ENCODE results near the gene FGF1. TPM values are rescaled to one million over a fixed set of nuclear protein-coding genes. Genes with fewer than 3 reads are reported as not detected.

The FGF1 gene
- polyA plus RNA-seq, 1 of the 3 experiments (the other 2 are of a cell fraction): 5.3 TPM

DNA sequence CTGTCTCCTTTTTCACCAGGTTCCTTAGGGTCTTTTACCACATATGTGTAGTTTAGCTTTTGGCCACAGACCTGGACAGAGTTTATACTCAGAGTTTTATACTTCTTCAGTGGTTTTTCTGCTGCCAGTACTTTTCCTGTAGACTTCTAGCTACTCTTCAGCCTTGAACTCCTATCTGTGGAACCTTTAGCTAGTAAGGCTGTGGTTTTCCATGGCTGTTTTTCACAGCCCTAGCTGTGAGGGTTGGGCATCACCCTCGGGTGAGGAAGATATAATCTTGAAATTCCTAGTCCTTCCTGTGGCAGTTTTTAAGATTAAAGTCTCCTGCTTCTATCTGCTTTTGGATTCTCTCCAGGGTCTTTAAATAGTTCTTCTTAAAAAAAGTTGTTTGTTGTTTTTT is 109.1 kb downstream of the FGF1 start:
- no peaks in the 10 kb centered on the region for H3K9me2 ChIP-seq
- ChIA-PET POLR2A (no interaction called here), CTCF (interaction anchor here (0.6 to 4.3 kb wide), 6 partner anchors 10 to 79 kb away, joined by 3 to 20 read pairs (median 4); no protein-coding TSS in a partner anchor)
- H3K79me2 ChIP-seq (ENCODE audit: insufficient read depth): no peaks in the 10 kb centered on the region
- peaks cover 9% of the 10 kb centered on the region for H3K9me3 ChIP-seq
- no peak overlapping the region for H2AFZ ChIP-seq (ENCODE audit: low read depth)
- no peak for DNase-seq
- H3K36me3 ChIP-seq (replicated peaks in 1 of 2; ENCODE audit: control insufficient read depth in 1 of 2, insufficient read depth in 2 of 2, low read length in 1 of 2): peaks cover 0 to 5% of the 10 kb centered on the region in 2 experiments
- no peaks in the 10 kb centered on the region for H3K27me3 ChIP-seq (ENCODE audit: insufficient read depth)
- H3K4me3 ChIP-seq (ENCODE audit: low read depth in 2 of 2, low read length in 1 of 2): no peak overlapping the region
- no peak for TF ChIP-seq GATA2 (CRISPR knock-in tag; IDR thresholded peaks at IDR 0.05)
- TF ChIP-seq, protein P1, sequence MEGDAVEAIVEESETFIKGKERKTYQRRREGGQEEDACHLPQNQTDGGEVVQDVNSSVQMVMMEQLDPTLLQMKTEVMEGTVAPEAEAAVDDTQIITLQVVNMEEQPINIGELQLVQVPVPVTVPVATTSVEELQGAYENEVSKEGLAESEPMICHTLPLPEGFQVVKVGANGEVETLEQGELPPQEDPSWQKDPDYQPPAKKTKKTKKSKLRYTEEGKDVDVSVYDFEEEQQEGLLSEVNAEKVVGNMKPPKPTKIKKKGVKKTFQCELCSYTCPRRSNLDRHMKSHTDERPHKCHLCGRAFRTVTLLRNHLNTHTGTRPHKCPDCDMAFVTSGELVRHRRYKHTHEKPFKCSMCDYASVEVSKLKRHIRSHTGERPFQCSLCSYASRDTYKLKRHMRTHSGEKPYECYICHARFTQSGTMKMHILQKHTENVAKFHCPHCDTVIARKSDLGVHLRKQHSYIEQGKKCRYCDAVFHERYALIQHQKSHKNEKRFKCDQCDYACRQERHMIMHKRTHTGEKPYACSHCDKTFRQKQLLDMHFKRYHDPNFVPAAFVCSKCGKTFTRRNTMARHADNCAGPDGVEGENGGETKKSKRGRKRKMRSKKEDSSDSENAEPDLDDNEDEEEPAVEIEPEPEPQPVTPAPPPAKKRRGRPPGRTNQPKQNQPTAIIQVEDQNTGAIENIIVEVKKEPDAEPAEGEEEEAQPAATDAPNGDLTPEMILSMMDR (IDR thresholded peaks at IDR 0.05): no peak
- TF ChIP-seq YY1 (IDR thresholded peaks at IDR 0.05; ENCODE audit: low read depth): no peak
- TF ChIP-seq CHD2 (IDR thresholded peaks at IDR 0.05; ENCODE audit: low read length, partially characterized antibody): no peak
- TF ChIP-seq, protein P2, sequence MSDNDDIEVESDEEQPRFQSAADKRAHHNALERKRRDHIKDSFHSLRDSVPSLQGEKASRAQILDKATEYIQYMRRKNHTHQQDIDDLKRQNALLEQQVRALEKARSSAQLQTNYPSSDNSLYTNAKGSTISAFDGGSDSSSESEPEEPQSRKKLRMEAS (IDR thresholded peaks at IDR 0.05; ENCODE audit: low read depth): no peak
- TF ChIP-seq MEF2A (IDR thresholded peaks at IDR 0.05; ENCODE audit: borderline replicate concordance, low read depth): no peak
- no peak for TF ChIP-seq TCF12 (IDR thresholded peaks at IDR 0.05)
- no peak for TF ChIP-seq RXRA (IDR thresholded peaks at IDR 0.05; ENCODE audit: borderline replicate concordance, low read depth)
- no peak for TF ChIP-seq TAF1 (IDR thresholded peaks at IDR 0.05; ENCODE audit: borderline replicate concordance, low read depth, low read length)
- TF ChIP-seq ELF1 (IDR thresholded peaks at IDR 0.05): no peak
- TF ChIP-seq POLR2AphosphoS5 (IDR thresholded peaks at IDR 0.05; ENCODE audit: low read depth, low read length): no peak
- no peak for TF ChIP-seq RFX5 (IDR thresholded peaks at IDR 0.05; ENCODE audit: low read length)
- no peak for TF ChIP-seq RCOR1 (IDR thresholded peaks at IDR 0.05; ENCODE audit: low read length)
- no peak for TF ChIP-seq FOSL2 (IDR thresholded peaks at IDR 0.05; ENCODE audit: borderline replicate concordance, low read depth)
- TF ChIP-seq, protein P3, sequence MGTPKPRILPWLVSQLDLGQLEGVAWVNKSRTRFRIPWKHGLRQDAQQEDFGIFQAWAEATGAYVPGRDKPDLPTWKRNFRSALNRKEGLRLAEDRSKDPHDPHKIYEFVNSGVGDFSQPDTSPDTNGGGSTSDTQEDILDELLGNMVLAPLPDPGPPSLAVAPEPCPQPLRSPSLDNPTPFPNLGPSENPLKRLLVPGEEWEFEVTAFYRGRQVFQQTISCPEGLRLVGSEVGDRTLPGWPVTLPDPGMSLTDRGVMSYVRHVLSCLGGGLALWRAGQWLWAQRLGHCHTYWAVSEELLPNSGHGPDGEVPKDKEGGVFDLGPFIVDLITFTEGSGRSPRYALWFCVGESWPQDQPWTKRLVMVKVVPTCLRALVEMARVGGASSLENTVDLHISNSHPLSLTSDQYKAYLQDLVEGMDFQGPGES (IDR thresholded peaks at IDR 0.05; ENCODE audit: low read depth, low read length): no peak
- TF ChIP-seq EP300 (IDR thresholded peaks at IDR 0.05; ENCODE audit: borderline replicate concordance in 1 of 2, low read depth in 1 of 2, low read length in 1 of 2): no peak
- TF ChIP-seq, protein P4, sequence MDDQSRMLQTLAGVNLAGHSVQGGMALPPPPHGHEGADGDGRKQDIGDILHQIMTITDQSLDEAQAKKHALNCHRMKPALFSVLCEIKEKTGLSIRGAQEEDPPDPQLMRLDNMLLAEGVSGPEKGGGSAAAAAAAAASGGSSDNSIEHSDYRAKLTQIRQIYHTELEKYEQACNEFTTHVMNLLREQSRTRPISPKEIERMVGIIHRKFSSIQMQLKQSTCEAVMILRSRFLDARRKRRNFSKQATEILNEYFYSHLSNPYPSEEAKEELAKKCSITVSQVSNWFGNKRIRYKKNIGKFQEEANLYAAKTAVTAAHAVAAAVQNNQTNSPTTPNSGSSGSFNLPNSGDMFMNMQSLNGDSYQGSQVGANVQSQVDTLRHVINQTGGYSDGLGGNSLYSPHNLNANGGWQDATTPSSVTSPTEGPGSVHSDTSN (IDR thresholded peaks at IDR 0.05): no peak
- TF ChIP-seq MXI1 (IDR thresholded peaks at IDR 0.05; ENCODE audit: low read depth, low read length): no peak
- no peak for TF ChIP-seq JUND (IDR thresholded peaks at IDR 0.05)
- no peak overlapping the region for H3K9ac ChIP-seq
- no peaks in the 10 kb centered on the region for H4K20me1 ChIP-seq (ENCODE audit: insufficient read depth)
- no peak overlapping the region for H3K27ac ChIP-seq (ENCODE audit: low read depth in 2 of 2, low read length in 1 of 2)
- H3K4me2 ChIP-seq: no peak overlapping the region
- H3K4me1 ChIP-seq (ENCODE audit: control insufficient read depth in 1 of 2, insufficient read depth in 2 of 2, low read depth in 1 of 2, low read length in 1 of 2): no peaks in the 10 kb centered on the region
- WGBS (ENCODE audit: low lambda C conversion rate): 16% methylated on average over 1 of the region's 1 CpG
- no peaks in the 10 kb centered on the region for H3F3A ChIP-seq (replicated peaks; ENCODE audit: insufficient read depth)
